HepG2 (cell line): ENCODE measurements around the gene HEXIM1. TPM values are rescaled to one million over a fixed set of nuclear protein-coding genes. Genes with fewer than 3 reads are reported as not detected.

ENCODE experiments used
- ERF ChIP-seq: IDR thresholded peaks from 2 replicates; pipeline ENCODE4 v1.6.1; 2018; ENCODE audit warnings: missing biosample characterization, missing genetic modification reagents
- FOSL2 ChIP-seq: sonication (generic); formaldehyde crosslinking; IDR thresholded peaks from 2 replicates; pipeline ENCODE4 v1.4.0; 2020; ENCODE audit warnings: missing genetic modification reagents
- FOXK1 ChIP-seq: sonication (generic); formaldehyde crosslinking; IDR thresholded peaks from 2 replicates; pipeline ENCODE4 v1.4.0; 2020; ENCODE audit warnings: low read depth, missing genetic modification reagents, borderline replicate concordance
- GATAD2A ChIP-seq: IDR thresholded peaks from 2 replicates; pipeline ENCODE4 v1.6.1; 2016
- HNRNPLL ChIP-seq: fragments of 200-400 bp; formaldehyde crosslinking; IDR thresholded peaks from 2 replicates; pipeline ENCODE4 v1.6.1; 2017; ENCODE audit warnings: mild to moderate bottlenecking, low read depth, low read length; ENCODE audit not compliant: poor library complexity, severe bottlenecking
- IKZF4 ChIP-seq: sonication (generic); formaldehyde crosslinking; IDR thresholded peaks from 2 replicates; pipeline ENCODE4 v1.5.1; 2020; ENCODE audit warnings: borderline replicate concordance, mild to moderate bottlenecking, low read depth, missing genetic modification reagents; ENCODE audit errors: not compliant biosample characterization
- KAT2B ChIP-seq: fragments of 150-350 bp; IDR thresholded peaks from 2 replicates; pipeline ENCODE4 v1.6.1; 2014; ENCODE audit warnings: low read depth, low read length, borderline replicate concordance
- MXD4 ChIP-seq: IDR thresholded peaks from 2 replicates; pipeline ENCODE4 v1.6.1; 2016; ENCODE audit warnings: mild to moderate bottlenecking, missing biosample characterization, missing genetic modification reagents
- NFKBIZ ChIP-seq: IDR thresholded peaks from 2 replicates; pipeline ENCODE4 v1.6.1; 2018; ENCODE audit warnings: missing genetic modification reagents, missing compliant biosample characterization
- ONECUT2 ChIP-seq: sonication (generic); formaldehyde crosslinking; IDR thresholded peaks from 2 replicates; pipeline ENCODE4 v1.4.0; 2020; ENCODE audit warnings: missing genetic modification reagents
- POLR2A ChIP-seq, 2 experiments: IDR thresholded peaks; 2 replicates each; pipeline ENCODE4 v1.6.1; 2011; ENCODE audit warnings: low read depth in 2 of 2, low read length in 2 of 2, mild to moderate bottlenecking in 1 of 2, moderate library complexity in 1 of 2; ENCODE audit not compliant: insufficient read depth in 1 of 2
- RFXANK ChIP-seq: IDR thresholded peaks from 2 replicates; pipeline ENCODE4 v1.6.1; 2016
- SIN3A ChIP-seq: IDR thresholded peaks from 2 replicates; pipeline ENCODE4 v1.6.1; 2011; ENCODE audit warnings: low read depth, mild to moderate bottlenecking, control low read depth, low read length, borderline replicate concordance
- SMAD1 ChIP-seq: sonication (generic); formaldehyde crosslinking; IDR thresholded peaks from 2 replicates; pipeline ENCODE4 v1.4.0; 2020; ENCODE audit warnings: missing genetic modification reagents, low read depth, mild to moderate bottlenecking, borderline replicate concordance
- SOX13 ChIP-seq, 3 experiments: fragments of 450-650 bp in 1 of 3; sonication (generic) in 1 of 3; formaldehyde crosslinking in 1 of 3; IDR thresholded peaks in 2 of 3; conservative IDR thresholded peaks in 1 of 3; 2 replicates each; pipeline versions ENCODE4 v1.5.0 to v1.6.1; 2016 to 2020; ENCODE audit warnings: antibody characterized with exemption in 1 of 3, mild to moderate bottlenecking in 1 of 3, missing compliant biosample characterization in 1 of 3, missing genetic modification reagents in 1 of 3, moderate library complexity in 1 of 3
- TEAD3 ChIP-seq: optimal IDR thresholded peaks from 2 replicates; pipeline ENCODE3; 2016; ENCODE audit warnings: borderline replicate concordance
- ZMYM2 ChIP-seq: sonication (generic); formaldehyde crosslinking; IDR thresholded peaks from 2 replicates; pipeline ENCODE4 v1.8.0; 2022; ENCODE audit warnings: mild to moderate bottlenecking, missing genetic modification reagents
- ZNF124 ChIP-seq: sonication (generic); formaldehyde crosslinking; IDR thresholded peaks from 2 replicates; pipeline ENCODE4 v1.4.0; 2020; ENCODE audit warnings: missing genetic modification reagents
- ZNF274 ChIP-seq: sonication (generic); formaldehyde crosslinking; IDR thresholded peaks from 2 replicates; pipeline ENCODE4 v1.5.1; 2020; ENCODE audit warnings: mild to moderate bottlenecking, missing genetic modification reagents
- ZNF430 ChIP-seq: sonication (generic); formaldehyde crosslinking; IDR thresholded peaks from 2 replicates; pipeline ENCODE4 v1.9.0; 2021; ENCODE audit warnings: mild to moderate bottlenecking, missing genetic modification reagents
- ZNF674 ChIP-seq: sonication (generic); formaldehyde crosslinking; IDR thresholded peaks from 2 replicates; pipeline ENCODE4 v1.5.0; 2020; ENCODE audit warnings: low read depth, mild to moderate bottlenecking, missing genetic modification reagents
- ZNF782 ChIP-seq: sonication (generic); formaldehyde crosslinking; IDR thresholded peaks from 2 replicates; pipeline ENCODE4 v1.4.0; 2020; ENCODE audit warnings: missing genetic modification reagents, mild to moderate bottlenecking, borderline replicate concordance
- ZNF83 ChIP-seq: sonication (generic); formaldehyde crosslinking; IDR thresholded peaks from 2 replicates; pipeline ENCODE4 v1.4.0; 2020; ENCODE audit warnings: missing genetic modification reagents, mild to moderate bottlenecking, borderline replicate concordance
- ZSCAN31 ChIP-seq: sonication (generic); formaldehyde crosslinking; IDR thresholded peaks from 2 replicates; pipeline ENCODE4 v1.5.0; 2020; ENCODE audit warnings: low read depth, mild to moderate bottlenecking, missing genetic modification reagents
- polyA plus RNA-seq, 8 experiments: library from polyadenylated mRNA; depleted of rRNA in 3 of 8; stranded (reverse) in 7 of 8; unstranded in 1 of 8; fragments of >200 nt; fragmentation: Illumina TruSeq in 4 of 8; extraction: Trizol in 4 of 8; gene quantifications; 2 replicates each; pipeline versions ENCODE4 v1.2.1 to v1.2.3, GENCODE V29; 2011 to 2016; ENCODE audit warnings: low read depth in 4 of 8, missing spikeins in 1 of 8, mixed read lengths in 1 of 8; ENCODE audit not compliant: insufficient read depth in 1 of 8
- total RNA-seq, 5 experiments: library from RNA; depleted of rRNA; stranded (reverse); fragments of >200 nt; fragmentation: Illumina TruSeq; extraction: Trizol; gene quantifications; 2 replicates each; pipeline ENCODE4 v1.2.3, GENCODE V29; 2016; ENCODE audit warnings: low read depth in 1 of 5
- TF ChIP-seq, protein P1 (sequence below): sonication (generic); formaldehyde crosslinking; IDR thresholded peaks from 2 replicates; pipeline ENCODE4 v1.4.0; 2020; ENCODE audit warnings: missing genetic modification reagents

HEXIM1 gene
- total and polyA plus RNA-seq, 2 of the 13 experiments (the other 11 are each of a cell fraction or from before 2014, with no cell fraction given), result 10.5 to 16.6 TPM

DNA sequence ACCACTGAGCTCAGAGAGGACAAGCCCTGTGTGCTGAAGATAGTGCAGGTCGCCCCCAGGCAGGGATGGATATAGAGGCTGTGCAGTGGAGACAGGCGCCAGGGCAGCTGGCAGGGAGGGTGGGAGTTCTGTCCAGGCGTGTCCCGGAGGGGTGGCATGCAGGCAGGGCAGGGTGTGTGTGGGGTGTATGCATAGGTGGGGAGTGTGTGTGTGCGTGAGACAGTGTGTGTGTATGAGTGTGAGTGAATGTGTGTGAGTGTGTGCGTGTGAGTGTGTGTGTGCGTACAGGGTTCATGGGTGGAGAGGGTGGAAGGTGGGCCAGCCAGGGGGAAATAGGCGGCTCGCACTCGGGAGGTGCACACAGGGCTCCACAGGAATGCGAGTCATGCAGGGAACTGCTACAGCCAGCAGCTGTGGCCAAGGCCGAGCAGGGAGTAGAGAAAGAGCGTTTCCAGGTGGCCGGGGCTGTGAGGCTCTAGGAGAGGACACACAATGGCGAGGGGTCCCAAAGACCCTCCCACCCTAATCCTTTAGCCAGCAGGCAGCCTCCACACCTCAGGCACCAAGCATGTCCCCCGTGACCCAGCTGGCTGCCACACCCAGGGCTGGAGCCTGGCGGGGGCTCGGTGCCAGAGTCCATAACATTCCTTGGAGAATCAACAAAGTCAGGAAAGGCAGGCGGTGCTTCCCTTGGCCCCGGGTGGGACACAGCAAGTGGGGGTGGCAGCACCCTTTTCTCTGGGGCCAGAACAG is 20.6 kb upstream of the HEXIM1 start (continued):
- TF ChIP-seq ZSCAN31 (peak; percentile 39; the same call in 1 of the 2 replicates), HNRNPLL (peak; percentile 40), NFKBIZ (CRISPR knock-in tag) (no peak), ZNF83 (CRISPR knock-in tag) (peak; percentile 64; the same call in 1 of the 2 replicates), KAT2B (peak; percentile 10; the same call in 1 of the 2 replicates), ERF (peak; percentile 66), RFXANK (CRISPR knock-in tag) (no peak), ZNF782 (CRISPR knock-in tag) (no peak), ZMYM2 (CRISPR knock-in tag) (no peak), ZNF430 (CRISPR knock-in tag) (no peak), MXD4 (CRISPR knock-in tag) (peak; percentile 73), SMAD1 (CRISPR knock-in tag) (no peak), FOSL2 (CRISPR knock-in tag) (peak; percentile 62; the same call in 1 of the 2 replicates), ZNF674 (CRISPR knock-in tag) (no peak), SIN3A (peak; percentile 26; the same call in 1 of the 2 replicates), POLR2A (IDR thresholded peaks at IDR 0.05; ENCODE audit: insufficient read depth in 1 of 2, low read depth in 2 of 2, low read length in 2 of 2) (0 out of 4 replicates have a peak, but pooled peaks of 1 of the 2 experiments have one; percentile 31), ONECUT2 (CRISPR knock-in tag) (no peak), TEAD3 (peak; percentile 92), GATAD2A (CRISPR knock-in tag) (peak; percentile 70), SOX13 (IDR thresholded peaks at IDR 0.05) (no peak), SOX13 (CRISPR knock-in tag; conservative IDR thresholded peaks at IDR 0.05 in 1 of 2, IDR thresholded peaks at IDR 0.05 in 1 of 2) (peak in 1 of 2 experiments; percentile 60; a peak in 1 of 4 replicates), IKZF4 (CRISPR knock-in tag) (no peak), ZNF124 (CRISPR knock-in tag) (no peak; the same call in 1 of the 2 replicates), FOXK1 (CRISPR knock-in tag) (peak; percentile 29; the same call in 1 of the 2 replicates), ZNF274 (0 out of 2 replicates have a peak, but pooled peaks have one; percentile 17)
- TF ChIP-seq, protein P1, sequence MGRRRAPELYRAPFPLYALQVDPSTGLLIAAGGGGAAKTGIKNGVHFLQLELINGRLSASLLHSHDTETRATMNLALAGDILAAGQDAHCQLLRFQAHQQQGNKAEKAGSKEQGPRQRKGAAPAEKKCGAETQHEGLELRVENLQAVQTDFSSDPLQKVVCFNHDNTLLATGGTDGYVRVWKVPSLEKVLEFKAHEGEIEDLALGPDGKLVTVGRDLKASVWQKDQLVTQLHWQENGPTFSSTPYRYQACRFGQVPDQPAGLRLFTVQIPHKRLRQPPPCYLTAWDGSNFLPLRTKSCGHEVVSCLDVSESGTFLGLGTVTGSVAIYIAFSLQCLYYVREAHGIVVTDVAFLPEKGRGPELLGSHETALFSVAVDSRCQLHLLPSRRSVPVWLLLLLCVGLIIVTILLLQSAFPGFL (CRISPR knock-in tag), result no peak
- TF ChIP-seq, all 625 proteins: peak for 161
